Fibroblast of lung (primary cell): ENCODE results near the gene SEMA5B. TPM values are rescaled to one million over a fixed set of nuclear protein-coding genes. Genes with fewer than 3 reads are reported as not detected.

Experiments used
- DNase-seq, 2 donors: peaks; one replicate each; pipeline versions ENCODE4 v3.0.0 to v3.0.0-alpha.2; 2010; ENCODE audit warnings: low read depth in 2 of 2
- H2AFZ ChIP-seq: 2 replicates; pipeline ENCODE4 v1.5.1; 2012; ENCODE audit warnings: low read length, control low read depth, inconsistent platforms
- H3K27ac ChIP-seq: 2 replicates; pipeline ENCODE4 v1.5.1; 2011; ENCODE audit warnings: low read length, control low read depth; ENCODE audit not compliant: insufficient read depth
- H3K27me3 ChIP-seq: 2 replicates; pipeline ENCODE4 v1.5.1; 2011; ENCODE audit warnings: mild to moderate bottlenecking, low read length; ENCODE audit not compliant: control insufficient read depth, insufficient read depth
- H3K36me3 ChIP-seq: 2 replicates; pipeline ENCODE4 v1.5.1; 2011; ENCODE audit warnings: low read length; ENCODE audit not compliant: control insufficient read depth, insufficient read depth
- H3K4me1 ChIP-seq: 2 replicates; pipeline ENCODE4 v1.5.1; 2011; ENCODE audit warnings: low read length; ENCODE audit not compliant: control insufficient read depth, insufficient read depth; ENCODE audit errors: extremely low read depth
- H3K4me2 ChIP-seq: 2 replicates; pipeline ENCODE4 v1.5.1; 2011; ENCODE audit warnings: low read length, control low read depth; ENCODE audit not compliant: insufficient read depth; ENCODE audit errors: extremely low read depth
- H3K4me3 ChIP-seq, 4 experiments: fragments of 200-600 bp in 1 of 4; sonication (generic) in 1 of 4; replicated peaks in 1 of 4; 2 replicates each; pipeline ENCODE4 v1.5.1; 2011 to 2016; ENCODE audit warnings: low read length in 4 of 4, low read depth in 3 of 4, mild to moderate bottlenecking in 3 of 4, control low read depth in 2 of 4, inconsistent platforms in 1 of 4, mixed read lengths in 1 of 4; ENCODE audit not compliant: insufficient read depth in 1 of 4; ENCODE audit errors: control extremely low read depth in 1 of 4
- H3K79me2 ChIP-seq: 2 replicates; pipeline ENCODE4 v1.5.1; 2012; ENCODE audit warnings: mild to moderate bottlenecking, low read length, inconsistent platforms; ENCODE audit not compliant: control insufficient read depth, insufficient read depth
- H3K9ac ChIP-seq: 2 replicates; pipeline ENCODE4 v1.5.1; 2011; ENCODE audit warnings: mild to moderate bottlenecking, low read length, control low read depth; ENCODE audit not compliant: insufficient read depth
- H3K9me3 ChIP-seq: 2 replicates; pipeline ENCODE4 v1.5.1; 2012; ENCODE audit warnings: low read depth, low read length; ENCODE audit not compliant: control insufficient read depth, insufficient read depth
- H4K20me1 ChIP-seq: 2 replicates; pipeline ENCODE4 v1.5.1; 2011; ENCODE audit warnings: low read length; ENCODE audit not compliant: control insufficient read depth, insufficient read depth; ENCODE audit errors: extremely low read depth
- CTCF ChIP-seq, 2 donors: IDR thresholded peaks in 1 of 2; conservative IDR thresholded peaks in 1 of 2; 1 replicate in 1 of 2; 2 replicates in 1 of 2; pipeline ENCODE4 v1.5.1; 2011 to 2012; ENCODE audit warnings: low read length in 2 of 2, control low read depth in 1 of 2, inconsistent platforms in 1 of 2, low read depth in 1 of 2, mild to moderate bottlenecking in 1 of 2
- EZH2 ChIP-seq: IDR thresholded peaks from 2 replicates; pipeline ENCODE4 v1.5.1; 2012; ENCODE audit warnings: low read length, control low read depth, mild to moderate bottlenecking; ENCODE audit errors: missing control alignments
- polyA plus RNA-seq, 2 donors: library from polyadenylated mRNA; depleted of rRNA in 1 of 2; stranded (reverse) in 1 of 2; unstranded in 1 of 2; fragments of >200 nt; gene quantifications; 2 replicates each; pipeline ENCODE4 v1.2.1, GENCODE V29; 2011 to 2012; ENCODE audit warnings: missing spikeins in 1 of 2
- total RNA-seq: library from RNA; depleted of rRNA; stranded (reverse); fragments of >200 nt; gene quantifications from 2 replicates; pipeline ENCODE4 v1.2.1, GENCODE V29; 2014

The SEMA5B gene
- total and polyA plus RNA-seq, 2 donors (not counting 1 experiment from before 2014, with no cell fraction given) = not detected

- H3K27me3 ChIP-seq = no peaks in the 10 kb centered on the region
- peaks cover 8% of the 10 kb centered on the region for H3K4me1 ChIP-seq
- H3K36me3 ChIP-seq = no peaks in the 10 kb centered on the region
- no peak overlapping the region for H3K27ac ChIP-seq
- peaks cover 4% of the 10 kb centered on the region for H4K20me1 ChIP-seq
- H2AFZ ChIP-seq = no peak overlapping the region
- peaks cover 65% of the 10 kb centered on the region for H3K79me2 ChIP-seq
- DNase-seq = no peak
- H3K9ac ChIP-seq = no peak overlapping the region
- H3K4me2 ChIP-seq = no peak overlapping the region
- H3K9me3 ChIP-seq = no peaks in the 10 kb centered on the region
- TF ChIP-seq CTCF (conservative IDR thresholded peaks at IDR 0.05 in 1 of 2, IDR thresholded peaks at IDR 0.05 in 1 of 2; ENCODE audit: low read depth in 1 of 2, low read length in 2 of 2) (no peak), EZH2 (no peak)
- H3K4me3 ChIP-seq = no peak overlapping the region
Measured at GRCh38 chr3:123076112-123076495, 48.5 kb upstream of the SEMA5B start.

GRCh38 chr3:123075359-123075758 lies 47.8 kb upstream of the SEMA5B start:
- no peaks in the 10 kb centered on the region for H3K9me3 ChIP-seq
- DNase-seq = peak in 1 of 2 donors; percentile 35
- no peak overlapping the region for H3K27ac ChIP-seq
- TF ChIP-seq EZH2 = no peak
- TF ChIP-seq CTCF (conservative IDR thresholded peaks at IDR 0.05 in 1 of 2, IDR thresholded peaks at IDR 0.05 in 1 of 2; ENCODE audit: low read depth in 1 of 2, low read length in 2 of 2) = no peak
- H2AFZ ChIP-seq = no peak overlapping the region
- H3K79me2 ChIP-seq = peaks cover 63% of the 10 kb centered on the region
- H3K4me2 ChIP-seq = no peak overlapping the region
- H3K27me3 ChIP-seq = no peaks in the 10 kb centered on the region
- peaks cover 8% of the 10 kb centered on the region for H3K4me1 ChIP-seq
- no peak overlapping the region for H3K4me3 ChIP-seq
- H3K36me3 ChIP-seq = no peaks in the 10 kb centered on the region
- no peak overlapping the region for H3K9ac ChIP-seq
- H4K20me1 ChIP-seq = peaks cover 3% of the 10 kb centered on the region

- no peak for TF ChIP-seq CTCF (conservative IDR thresholded peaks at IDR 0.05 in 1 of 2, IDR thresholded peaks at IDR 0.05 in 1 of 2; ENCODE audit: low read depth in 1 of 2, low read length in 2 of 2)
- TF ChIP-seq EZH2 = no peak
- Histone ChIP-seq H3K36me3 (no peaks in the 10 kb centered on the region), H3K9me3 (no peaks in the 10 kb centered on the region), H3K4me3 (no peak overlapping the region), H4K20me1 (peaks cover 3% of the 10 kb centered on the region), H3K27me3 (no peaks in the 10 kb centered on the region), H3K4me2 (no peak overlapping the region), H2AFZ (no peak overlapping the region), H3K4me1 (peaks cover 2% of the 10 kb centered on the region), H3K79me2 (peaks cover 78% of the 10 kb centered on the region), H3K27ac (no peak overlapping the region), H3K9ac (no peak overlapping the region)
- DNase-seq = no peak
Measured at GRCh38 chr3:123072564-123072963, 45.0 kb upstream of the SEMA5B start.
